AG08396 (cell line): ENCODE measurements around the gene NRL.

ENCODE experiments used
- DNase-seq: peaks from one replicate; pipeline ENCODE4 v3.0.0; 2012; ENCODE audit warnings: low spot score, mixed read lengths

NRL gene

DNA sequence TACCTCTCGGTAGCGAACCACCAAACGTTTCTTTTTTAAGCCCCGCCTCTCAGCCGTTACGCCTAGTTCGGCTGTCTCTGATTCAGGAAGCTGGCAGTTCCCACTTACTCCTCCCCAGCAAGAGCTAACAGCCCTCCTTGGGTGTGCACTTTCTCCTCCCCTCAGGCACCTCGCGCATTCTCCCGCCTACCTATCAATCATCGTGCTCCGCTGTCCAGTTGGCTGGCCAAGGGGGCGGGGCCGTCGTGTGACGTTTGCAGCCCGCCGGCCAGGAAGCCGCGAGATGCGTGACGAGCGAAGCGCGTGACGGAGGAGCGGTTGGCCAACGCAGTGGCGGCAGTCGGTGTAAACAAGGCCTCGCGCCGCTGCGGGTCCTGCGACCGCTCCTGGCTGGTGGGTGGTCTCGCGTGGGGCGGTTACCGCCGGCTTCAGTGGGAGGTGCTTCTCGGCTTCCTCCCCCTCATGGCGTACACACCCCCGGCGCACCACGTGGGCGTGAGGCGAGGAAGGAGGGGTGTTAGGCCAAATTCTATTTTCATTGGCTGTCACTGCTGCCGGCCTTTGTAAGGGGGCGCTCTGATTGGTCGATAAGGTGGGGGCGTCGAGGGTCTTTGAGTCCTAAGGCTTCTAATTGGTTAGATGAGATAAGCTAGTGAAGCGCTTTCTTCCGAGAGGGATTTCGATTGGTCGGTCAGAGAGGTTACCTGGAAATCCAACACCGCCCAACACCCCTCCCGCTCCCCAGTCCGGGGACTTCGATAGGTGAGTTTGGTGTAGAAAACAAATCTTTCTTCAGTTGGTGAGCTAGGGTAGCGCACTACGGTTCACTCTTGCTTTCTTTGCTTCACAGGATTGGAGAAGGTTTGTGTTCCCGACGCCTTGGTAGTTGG, at the start of gene NRL, which contains the start of gene DCAF11:
Gene NRL (minus strand): TSS at position 418 of the 890 bp plus-strand sequence. CDS start 32,101 bp downstream, outside the sequence.
Gene DCAF11 (plus strand): TSS at position 246 of the 890 bp plus-strand sequence. CDS start 818 bp downstream, outside the sequence.
- peak; percentile 99 for DNase-seq

DNA sequence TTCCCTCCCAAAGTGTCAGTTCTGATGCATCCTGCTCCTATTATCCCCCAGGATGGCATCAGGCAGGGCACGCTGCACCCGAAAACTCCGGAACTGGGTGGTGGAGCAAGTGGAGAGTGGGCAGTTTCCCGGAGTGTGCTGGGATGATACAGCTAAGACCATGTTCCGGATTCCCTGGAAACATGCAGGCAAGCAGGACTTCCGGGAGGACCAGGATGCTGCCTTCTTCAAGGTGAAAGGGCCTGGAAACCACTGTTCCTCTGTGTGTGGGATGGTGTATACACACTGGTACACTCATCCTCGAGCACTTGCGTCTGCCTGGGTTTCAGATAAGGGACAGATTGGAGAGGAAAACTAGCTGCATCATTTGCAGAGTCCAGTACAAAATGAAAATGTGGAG, 47.3 kb upstream of the NRL start:
- peak; percentile 57 for DNase-seq

DNA sequence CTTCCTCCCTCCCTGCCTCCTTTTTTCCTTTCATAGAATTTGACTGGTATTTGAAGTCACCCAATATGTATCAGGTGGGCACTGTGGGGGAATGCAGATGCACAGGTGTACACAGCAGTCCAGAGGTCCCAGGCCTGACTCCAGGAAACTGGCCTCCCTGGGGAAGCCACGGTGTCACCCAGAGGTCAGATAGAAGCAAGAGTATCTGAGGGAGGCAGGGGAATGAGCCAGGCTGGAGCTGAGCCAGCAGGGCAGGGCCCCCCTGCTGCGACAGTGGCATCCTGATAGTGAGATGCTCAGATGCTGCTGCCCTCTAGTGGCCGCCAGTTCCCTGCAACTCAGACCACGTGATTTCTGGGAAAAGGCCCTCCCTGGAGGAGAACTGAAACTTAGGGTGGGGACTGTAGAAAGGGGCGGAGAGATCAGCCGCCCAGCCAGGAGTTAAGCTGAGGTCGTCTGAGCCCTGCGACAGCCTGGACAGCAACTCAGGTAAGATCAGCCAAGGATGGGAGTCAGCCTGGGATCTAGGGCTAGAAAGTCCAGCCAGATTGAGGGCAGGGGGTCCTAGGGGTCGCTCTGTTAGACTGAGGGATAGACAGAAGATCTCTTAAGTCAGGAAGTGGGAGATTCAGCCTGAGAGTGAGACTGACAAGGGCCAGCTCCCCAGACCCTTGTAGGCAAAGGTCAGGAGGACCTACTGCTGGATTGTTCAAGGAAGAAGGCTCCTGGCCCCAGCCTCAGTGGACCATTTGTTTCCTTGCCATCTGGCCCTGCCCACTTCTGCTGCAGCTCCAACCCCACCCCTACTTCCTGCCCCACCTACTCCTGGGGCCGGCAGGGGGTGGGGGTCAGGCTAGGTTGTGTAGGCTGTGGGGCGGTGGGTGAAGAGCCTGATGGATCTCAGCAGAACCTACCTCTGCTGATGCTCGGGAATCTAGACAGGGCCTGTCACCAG, 46.4 kb upstream of the NRL start, which contains the start of gene IRF9:
Gene IRF9 (plus strand): TSS at position 416 of the 955 bp plus-strand sequence. CDS start 880 bp downstream, outside the sequence.
- DNase-seq, result peak; percentile 96

DNA sequence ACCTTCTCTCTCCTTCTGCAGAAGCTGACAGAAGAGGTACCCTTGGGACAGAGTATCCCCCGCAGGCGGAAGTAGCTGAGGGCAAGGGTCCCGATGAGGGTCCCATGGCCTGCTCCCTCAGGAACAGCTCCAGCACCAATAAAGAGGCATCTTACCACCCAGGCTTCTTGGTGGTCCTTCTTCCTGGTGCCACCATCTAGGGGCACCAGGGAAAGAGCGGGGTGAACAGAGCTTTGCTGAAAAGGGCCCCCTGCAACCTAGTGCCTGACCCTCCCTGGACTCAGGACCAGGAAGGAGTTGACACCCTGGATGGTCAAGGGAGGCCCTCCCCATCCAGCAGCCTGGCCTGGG, 45.7 kb upstream of the NRL start:
- DNase-seq, result no peak

- DNase-seq, result no peak
These were observed 45.2 kb upstream of the NRL start for GRCh38 chr14:24159777-24160498.

DNA sequence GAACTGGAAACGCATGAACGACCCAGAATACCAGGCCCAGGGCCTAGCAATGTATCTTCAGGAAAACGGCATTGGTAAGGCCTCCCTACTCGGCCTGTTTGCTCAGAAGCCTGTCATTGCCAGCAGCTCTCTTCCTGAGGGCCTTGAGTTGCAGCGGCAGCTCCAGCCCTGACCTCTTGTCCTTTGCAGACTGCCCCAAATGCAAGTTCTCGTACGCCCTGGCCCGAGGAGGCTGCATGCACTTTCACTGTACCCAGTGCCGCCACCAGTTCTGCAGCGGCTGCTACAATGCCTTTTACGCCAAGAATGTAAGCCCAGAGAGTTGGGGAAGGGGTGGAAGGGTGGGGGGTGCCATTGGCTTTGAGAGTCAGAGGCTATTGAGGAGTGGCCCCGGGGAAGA, 42.6 kb upstream of the NRL start:
- no peak for DNase-seq

- DNase-seq, result no peak
These were observed 42.1 kb upstream of the NRL start for GRCh38 chr14:24156840-24157239.

- DNase-seq, result no peak
These were observed 40.4 kb upstream of the NRL start for GRCh38 chr14:24155100-24155499.

DNA sequence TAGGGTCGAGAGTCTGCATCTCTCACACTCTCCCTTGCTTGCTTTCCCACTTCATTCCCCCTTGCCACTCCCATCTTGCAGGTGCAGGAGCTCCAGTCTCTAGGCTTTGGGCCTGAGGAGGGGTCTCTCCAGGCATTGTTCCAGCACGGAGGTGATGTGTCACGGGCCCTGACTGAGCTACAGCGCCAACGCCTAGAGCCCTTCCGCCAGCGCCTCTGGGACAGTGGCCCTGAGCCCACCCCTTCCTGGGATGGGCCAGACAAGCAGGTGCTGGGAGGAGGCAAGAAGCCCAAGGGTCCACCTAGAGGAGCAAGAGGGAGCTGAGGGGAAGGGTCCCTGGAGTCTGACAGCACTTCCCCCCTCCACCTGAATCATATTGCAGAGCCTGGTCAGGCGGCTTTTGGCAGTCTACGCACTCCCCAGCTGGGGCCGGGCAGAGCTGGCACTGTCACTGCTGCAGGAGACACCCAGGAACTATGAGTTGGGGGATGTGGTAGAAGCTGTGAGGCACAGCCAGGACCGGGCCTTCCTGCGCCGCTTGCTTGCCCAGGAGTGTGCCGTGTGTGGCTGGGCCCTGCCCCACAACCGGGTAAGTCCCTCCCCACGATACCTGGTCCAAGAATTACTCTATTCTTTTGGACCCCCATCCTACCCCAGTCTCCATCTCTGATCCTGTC, 36.8 kb upstream of the NRL start:
- DNase-seq, result no peak

DNA sequence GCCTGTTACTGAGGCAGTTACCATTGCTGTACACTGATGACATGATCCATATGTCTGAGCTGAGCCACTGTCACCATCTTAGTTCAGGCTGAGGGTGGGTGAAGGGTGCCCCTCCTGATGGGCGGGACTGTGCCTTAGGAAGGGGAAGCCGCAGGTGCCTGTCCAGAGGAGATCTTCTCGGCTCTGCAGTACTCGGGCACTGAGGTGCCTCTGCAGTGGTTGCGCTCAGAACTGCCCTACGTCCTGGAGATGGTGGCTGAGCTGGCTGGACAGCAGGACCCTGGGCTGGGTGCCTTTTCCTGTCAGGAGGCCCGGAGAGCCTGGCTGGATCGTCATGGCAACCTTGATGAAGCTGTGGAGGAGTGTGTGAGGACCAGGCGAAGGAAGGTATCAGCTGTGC, 36.2 kb upstream of the NRL start:
- DNase-seq, result no peak

- DNase-seq, result no peak
These were observed 35.8 kb upstream of the NRL start for GRCh38 chr14:24150567-24150966.

- DNase-seq, result no peak
These were observed 35.3 kb upstream of the NRL start for GRCh38 chr14:24150061-24150460.

GRCh38 chr14:24149302-24149969, 34.7 kb upstream of the NRL start:
- DNase-seq, result no peak

DNA sequence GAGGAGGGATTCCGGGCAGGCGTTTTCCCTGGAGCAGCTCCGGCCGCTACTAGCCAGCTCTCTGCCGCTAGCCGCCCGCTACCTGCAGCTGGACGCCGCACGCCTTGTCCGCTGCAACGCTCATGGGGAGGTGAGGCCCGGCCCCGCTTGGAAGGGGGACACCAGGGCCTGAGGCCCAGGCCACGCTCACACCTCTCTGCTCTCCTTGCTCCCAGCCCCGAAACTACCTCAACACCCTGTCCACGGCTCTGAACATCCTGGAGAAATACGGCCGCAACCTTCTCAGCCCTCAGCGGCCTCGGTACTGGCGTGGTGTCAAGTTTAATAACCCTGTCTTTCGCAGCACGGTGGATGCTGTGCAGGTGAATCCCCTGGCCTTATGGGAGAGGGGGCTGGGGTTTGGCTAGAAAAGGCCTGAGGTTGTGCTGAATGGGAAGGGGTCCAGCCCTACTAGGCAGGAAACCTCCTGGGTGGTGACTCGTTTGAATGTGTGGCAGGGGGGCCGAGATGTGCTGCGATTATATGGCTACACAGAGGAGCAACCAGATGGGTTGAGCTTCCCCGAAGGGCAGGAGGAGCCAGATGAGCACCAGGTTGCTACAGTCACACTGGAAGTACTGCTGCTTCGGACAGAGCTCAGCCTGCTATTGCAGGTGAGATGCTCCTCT, 33.1 kb upstream of the NRL start:
- DNase-seq, result no peak

DNA sequence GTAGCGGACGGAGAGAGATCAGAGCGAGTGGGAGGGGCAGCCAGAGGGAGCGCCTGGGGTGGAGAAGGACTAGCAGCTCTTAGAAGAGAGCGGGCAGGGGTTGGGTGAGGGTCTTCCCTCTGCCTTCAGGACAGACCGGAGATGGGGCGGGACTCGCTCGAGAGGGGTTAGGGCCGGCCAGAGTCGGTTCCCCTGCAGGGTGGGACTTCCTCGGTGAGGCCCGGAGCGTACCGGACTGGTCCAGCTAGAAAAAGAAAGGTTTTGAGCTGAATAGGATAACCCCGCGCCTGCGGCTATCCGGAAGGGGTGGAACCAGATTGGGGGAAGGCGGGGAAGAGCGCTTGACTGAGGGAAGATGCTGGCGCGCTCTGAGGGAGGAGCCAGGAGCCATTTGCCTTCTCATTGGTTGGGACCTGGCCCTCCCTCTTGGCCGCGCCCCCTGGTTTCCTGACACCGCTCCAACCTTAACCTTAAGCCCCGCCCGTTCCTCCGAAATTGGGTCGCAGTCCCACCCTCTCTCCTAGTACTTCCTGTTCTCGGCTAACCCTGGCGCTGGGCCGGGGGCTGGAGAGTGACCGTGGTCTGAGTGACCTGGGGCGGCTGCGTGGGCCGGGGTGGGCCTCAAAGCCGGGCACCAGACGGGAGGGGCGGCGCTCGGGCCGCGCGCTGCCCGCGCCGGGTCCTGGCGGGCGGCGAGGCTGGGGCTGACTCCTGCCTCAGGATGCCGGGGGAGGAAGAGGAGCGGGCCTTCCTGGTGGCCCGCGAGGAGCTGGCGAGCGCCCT, 32.4 kb upstream of the NRL start, which contains the start of gene RNF31:
Gene RNF31 (plus strand): TSS at position 521 of the 783 bp plus-strand sequence. CDS start 201 bp downstream, at position 722.
- DNase-seq, result peak; percentile 97

DNA sequence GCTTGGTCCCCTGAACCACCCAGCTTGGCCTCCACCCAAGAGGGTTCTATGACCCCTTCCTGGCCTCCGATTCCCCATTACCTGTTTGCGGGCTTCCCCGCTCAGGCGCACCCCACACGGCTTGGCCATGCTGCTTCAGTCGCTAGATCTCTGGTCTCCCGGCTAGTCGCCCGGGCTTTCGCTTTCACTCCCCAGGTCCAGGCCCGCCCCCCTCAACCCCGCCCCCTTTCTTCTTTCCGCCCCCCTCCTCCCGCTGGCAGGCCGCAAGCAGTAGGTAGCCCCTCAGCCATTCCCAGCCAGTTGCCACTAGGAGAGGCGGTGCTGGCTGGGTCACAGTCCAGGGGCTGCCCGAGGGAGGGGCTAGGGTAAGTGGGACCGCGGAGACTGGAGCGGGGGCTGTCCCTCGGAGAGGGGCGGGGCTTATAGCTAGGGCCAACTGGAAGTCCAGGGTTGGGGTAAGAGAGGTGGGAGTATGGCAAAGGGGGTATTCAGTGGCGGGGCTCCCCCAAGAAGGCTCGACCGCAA, 31.8 kb upstream of the NRL start, which contains the start of gene PSME2:
Gene PSME2 (minus strand): TSS at position 158 of the 525 bp plus-strand sequence. CDS start 29 bp downstream, at position 129.
- peak; percentile 96 for DNase-seq

GRCh38 chr14:24145690-24146452, 31.1 kb upstream of the NRL start:
- DNase-seq, result no peak

DNA sequence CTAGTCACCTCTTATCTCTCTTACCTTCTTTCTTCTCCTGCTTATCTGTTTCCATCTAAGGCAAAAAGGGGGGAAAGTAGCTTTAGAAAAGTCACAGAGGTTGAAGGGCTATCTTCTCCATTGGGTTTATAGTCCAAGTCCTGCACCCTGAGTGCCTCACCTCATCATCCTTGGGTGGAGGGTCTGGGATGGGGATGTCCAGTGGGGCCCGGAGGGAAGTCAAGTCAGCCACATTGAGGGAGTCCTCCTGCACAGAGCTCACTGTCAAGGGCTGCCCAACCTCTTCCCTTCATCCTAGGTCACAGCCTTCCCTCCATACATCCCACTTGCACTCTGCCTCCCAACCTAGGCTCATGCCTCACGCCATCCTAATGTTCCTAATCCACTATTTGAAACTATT, 30.5 kb upstream of the NRL start:
- DNase-seq, result no peak
